IMR-90 (cell line): ENCODE results near the gene TRAF3IP3.

Source experiments
- POLR2A ChIP-seq: IDR thresholded peaks from 2 replicates; pipeline ENCODE4 v1.6.1; 2012; ENCODE audit warnings: mild to moderate bottlenecking, low read depth, low read length
- TF ChIP-seq, protein P1 (sequence below): fragments of 150-350 bp; IDR thresholded peaks from 2 replicates; pipeline ENCODE4 v1.6.1; 2017; ENCODE audit warnings: mild to moderate bottlenecking, antibody characterized with exemption, low read length, low read depth

DNA sequence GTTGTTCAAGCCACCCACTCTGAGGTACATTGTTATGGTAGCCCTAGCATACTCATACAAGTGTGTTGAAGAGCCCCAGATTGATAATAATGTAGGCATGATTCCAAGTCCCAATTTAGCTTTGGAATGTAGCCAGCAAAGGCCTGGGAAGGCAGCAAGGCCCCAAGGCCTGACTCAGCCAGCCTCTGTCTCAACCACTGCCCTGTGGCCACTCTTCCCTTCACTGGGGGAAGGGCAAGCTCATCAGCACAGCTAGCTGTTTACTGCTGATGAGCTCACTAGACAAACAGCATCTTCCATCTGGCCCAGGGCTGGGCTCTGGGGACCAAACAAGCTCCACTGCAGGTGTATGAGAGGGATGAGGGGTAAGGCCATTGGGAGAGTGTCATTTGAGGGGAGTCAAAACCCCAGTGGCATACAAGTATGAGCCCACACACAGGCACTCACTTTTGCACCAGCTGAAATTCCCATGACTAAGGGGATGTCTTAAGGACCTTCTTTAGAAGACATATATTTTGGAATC lies 52.3 kb downstream of the TRAF3IP3 start:
- no peak for TF ChIP-seq POLR2A
- TF ChIP-seq, protein P1, sequence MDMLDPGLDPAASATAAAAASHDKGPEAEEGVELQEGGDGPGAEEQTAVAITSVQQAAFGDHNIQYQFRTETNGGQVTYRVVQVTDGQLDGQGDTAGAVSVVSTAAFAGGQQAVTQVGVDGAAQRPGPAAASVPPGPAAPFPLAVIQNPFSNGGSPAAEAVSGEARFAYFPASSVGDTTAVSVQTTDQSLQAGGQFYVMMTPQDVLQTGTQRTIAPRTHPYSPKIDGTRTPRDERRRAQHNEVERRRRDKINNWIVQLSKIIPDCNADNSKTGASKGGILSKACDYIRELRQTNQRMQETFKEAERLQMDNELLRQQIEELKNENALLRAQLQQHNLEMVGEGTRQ: no peak
